Endodermal cell (in vitro differentiated cells): ENCODE results near the gene RAB14. TPM values are rescaled to one million over a fixed set of nuclear protein-coding genes. Genes with fewer than 3 reads are reported as not detected.
"Not testable (repeated sequence)": the region's sequence is repeated elsewhere in the genome, so short reads cannot be mapped to it uniquely, and the experiment has no call there.

ENCODE experiments used
- DNase-seq: peaks from one replicate; pipeline ENCODE4 v3.0.0-alpha.2; 2017
- H3K27ac ChIP-seq: 2 replicates; pipeline ENCODE4 v1.5.1; 2013; ENCODE audit warnings: mild to moderate bottlenecking, low read depth, low read length, moderate library complexity
- H3K27me3 ChIP-seq: 2 replicates; pipeline ENCODE4 v1.6.1; 2013; ENCODE audit warnings: mild to moderate bottlenecking, low read length, moderate library complexity; ENCODE audit not compliant: insufficient read depth, control insufficient read depth, poor library complexity, severe bottlenecking
- H3K36me3 ChIP-seq: 2 replicates; pipeline ENCODE4 v1.7.0; 2013; ENCODE audit warnings: mild to moderate bottlenecking, low read length, moderate library complexity; ENCODE audit not compliant: control insufficient read depth, insufficient read depth
- H3K4me1 ChIP-seq: one replicate; pipeline ENCODE4 v1.7.0; 2013; ENCODE audit warnings: low read length; ENCODE audit not compliant: control insufficient read depth, insufficient read depth
- H3K4me3 ChIP-seq: 2 replicates; pipeline ENCODE4 v1.5.1; 2013; ENCODE audit warnings: mild to moderate bottlenecking, low read length, moderate library complexity
- H3K9ac ChIP-seq: 2 replicates; pipeline ENCODE4 v1.6.1; 2013; ENCODE audit warnings: mild to moderate bottlenecking, low read length, moderate library complexity; ENCODE audit not compliant: poor library complexity, severe bottlenecking; ENCODE audit errors: extremely low read depth
- H3K9me3 ChIP-seq: 2 replicates; pipeline ENCODE4 v1.6.1; 2013; ENCODE audit warnings: mild to moderate bottlenecking, low read length, moderate library complexity; ENCODE audit not compliant: control insufficient read depth
- H3K27ac Mint-ChIP-seq: 2 replicates; pipeline ENCODE4 v1.8.0; 2020; ENCODE audit warnings: mixed read lengths
- H3K27me3 Mint-ChIP-seq: 2 replicates; pipeline ENCODE4 v1.8.0; 2021; ENCODE audit warnings: mild to moderate bottlenecking, mixed read lengths; ENCODE audit not compliant: insufficient read depth
- H3K36me3 Mint-ChIP-seq: 2 replicates; pipeline ENCODE4 v1.8.0; 2020; ENCODE audit warnings: low read depth, mixed read lengths
- H3K4me1 Mint-ChIP-seq: 2 replicates; pipeline ENCODE4 v1.8.0; 2020; ENCODE audit warnings: mixed read lengths
- H3K4me3 Mint-ChIP-seq: 2 replicates; pipeline ENCODE4 v1.8.0; 2020; ENCODE audit warnings: mild to moderate bottlenecking, moderate library complexity, mixed read lengths
- H3K9me3 Mint-ChIP-seq: 2 replicates; pipeline ENCODE4 v1.8.0; 2020; ENCODE audit warnings: mild to moderate bottlenecking, mixed read lengths
- CTCF ChIP-seq: fragments of 200-600 bp; sonication (generic); conservative IDR thresholded peaks from 2 replicates; pipeline ENCODE4 v1.5.0; 2021; ENCODE audit warnings: antibody characterized with exemption, mild to moderate bottlenecking
- WGBS, 2 experiments: methylation state at CpG; one replicate each; pipeline versions ENCODE4 v1.1.5 to v1.1.7; 2013; ENCODE audit warnings: missing lambda C conversion rate in 2 of 2, mixed read lengths in 1 of 2; ENCODE audit not compliant: insufficient coverage in 1 of 2, insufficient read length in 1 of 2; 5-methylcytosine and 5-hydroxymethylcytosine counted together
- total RNA-seq, 2 donors: library from RNA; stranded (reverse); fragmentation: NEBNext Ultra II Directional in 1 of 2; extraction: Animal tissue kit (Norgen Biotek cat#: 25700) in 1 of 2; gene quantifications; 2 replicates in 1 of 2; 3 replicates in 1 of 2; pipeline ENCODE4 v1.2.1, GENCODE V29; 2021

RAB14 gene
- total RNA-seq, 2 donors from 2014 or later = 35.9 to 40.7 TPM

GRCh38 chr9:121182989-121183388, 18.7 kb downstream of the RAB14 start:
- no peaks in the 10 kb centered on the region for H3K27me3 ChIP-seq
- H3K9ac ChIP-seq = no peak overlapping the region
- no peak for TF ChIP-seq CTCF
- Mint-ChIP-seq H3K4me1 (peaks cover 29% of the 10 kb centered on the region), H3K9me3 (no peaks in the 10 kb centered on the region), H3K4me3 (no peak overlapping the region), H3K27ac (peak overlapping the region; percentile 13), H3K27me3 (no peaks in the 10 kb centered on the region), H3K36me3 (peaks cover 29% of the 10 kb centered on the region)
- H3K27ac ChIP-seq = no peak overlapping the region
- H3K9me3 ChIP-seq = no peaks in the 10 kb centered on the region
- H3K36me3 ChIP-seq = peaks cover 71% of the 10 kb centered on the region
- no peak overlapping the region for H3K4me3 ChIP-seq
- no peaks in the 10 kb centered on the region for H3K4me1 ChIP-seq
- DNase-seq = no peak

GRCh38 chr9:121182101-121182836, 19.4 kb downstream of the RAB14 start:
- no peak for TF ChIP-seq CTCF
- H3K36me3 ChIP-seq = peaks cover 78% of the 10 kb centered on the region
- no peaks in the 10 kb centered on the region for H3K9me3 ChIP-seq
- WGBS, 2 experiments = 96 to 100% methylated on average over 3 of the region's 3 CpGs
- no peaks in the 10 kb centered on the region for H3K4me1 ChIP-seq
- Mint-ChIP-seq H3K27me3 (no peaks in the 10 kb centered on the region), H3K4me1 (peaks cover 21% of the 10 kb centered on the region), H3K9me3 (no peaks in the 10 kb centered on the region), H3K27ac (no peak overlapping the region), H3K36me3 (peaks cover 29% of the 10 kb centered on the region), H3K4me3 (no peak overlapping the region)
- no peaks in the 10 kb centered on the region for H3K27me3 ChIP-seq
- DNase-seq = no peak
- no peak overlapping the region for H3K4me3 ChIP-seq
- no peak overlapping the region for H3K9ac ChIP-seq
- H3K27ac ChIP-seq = no peak overlapping the region

GRCh38 chr9:121179930-121180681, 21.6 kb downstream of the RAB14 start:
- no peaks in the 10 kb centered on the region for H3K9me3 ChIP-seq
- 85 to 92% methylated on average over 2 to 3 of the region's 3 CpGs for WGBS, 2 experiments
- H3K36me3 Mint-ChIP-seq = peaks cover 36% of the 10 kb centered on the region
- no peaks in the 10 kb centered on the region for H3K4me1 ChIP-seq
- H3K9ac ChIP-seq = no peak overlapping the region
- H3K36me3 ChIP-seq = peaks cover 68% of the 10 kb centered on the region
- H3K27ac Mint-ChIP-seq = peak overlapping the region; percentile 52
- TF ChIP-seq CTCF = no peak
- H3K27me3 Mint-ChIP-seq = no peaks in the 10 kb centered on the region
- peaks cover 12% of the 10 kb centered on the region for H3K4me1 Mint-ChIP-seq
- H3K4me3 ChIP-seq = no peak overlapping the region
- DNase-seq = no peak
- no peaks in the 10 kb centered on the region for H3K9me3 Mint-ChIP-seq
- H3K27ac ChIP-seq = no peak overlapping the region
- no peaks in the 10 kb centered on the region for H3K27me3 ChIP-seq
- no peak overlapping the region for H3K4me3 Mint-ChIP-seq

- not testable (repeated sequence) for H3K4me3 ChIP-seq, H3K27me3 Mint-ChIP-seq, H3K9ac ChIP-seq, H3K9me3 Mint-ChIP-seq, H3K4me1 ChIP-seq, H3K9me3 ChIP-seq, H3K27ac ChIP-seq, H3K27me3 ChIP-seq, DNase-seq, H3K4me1 Mint-ChIP-seq, H3K27ac Mint-ChIP-seq, H3K4me3 Mint-ChIP-seq
- peaks cover 66% of the 10 kb centered on the region for H3K36me3 ChIP-seq
- no CpG with 5 or more reads among the region's 1 CpG for WGBS, 2 experiments
- peaks cover 40% of the 10 kb centered on the region for H3K36me3 Mint-ChIP-seq
Measured at GRCh38 chr9:121179373-121179721, 22.3 kb downstream of the RAB14 start.
